Subcutaneous adipose tissue (tissue), 4 donors: ENCODE measurements around the gene POLA2. TPM values are rescaled to one million over a fixed set of nuclear protein-coding genes. Genes with fewer than 3 reads are reported as not detected.

ENCODE experiments used
- total RNA-seq, 4 donors: library from RNA; depleted of rRNA; stranded (reverse); fragments of >200 nt; gene quantifications; one replicate each; pipeline ENCODE4 v1.1.0, GENCODE V29; 2016
- TF ChIP-seq, protein P1 (sequence below): fragments of 450-650 bp; IDR thresholded peaks from one replicate; pipeline ENCODE4 v1.5.1; 2016; ENCODE audit warnings: low read depth, mild to moderate bottlenecking, control low read depth, antibody characterized with exemption, moderate library complexity

POLA2 gene
- total RNA-seq, 4 donors from 2014 or later = 2.6 to 6.2 (median 4.9) TPM

DNA sequence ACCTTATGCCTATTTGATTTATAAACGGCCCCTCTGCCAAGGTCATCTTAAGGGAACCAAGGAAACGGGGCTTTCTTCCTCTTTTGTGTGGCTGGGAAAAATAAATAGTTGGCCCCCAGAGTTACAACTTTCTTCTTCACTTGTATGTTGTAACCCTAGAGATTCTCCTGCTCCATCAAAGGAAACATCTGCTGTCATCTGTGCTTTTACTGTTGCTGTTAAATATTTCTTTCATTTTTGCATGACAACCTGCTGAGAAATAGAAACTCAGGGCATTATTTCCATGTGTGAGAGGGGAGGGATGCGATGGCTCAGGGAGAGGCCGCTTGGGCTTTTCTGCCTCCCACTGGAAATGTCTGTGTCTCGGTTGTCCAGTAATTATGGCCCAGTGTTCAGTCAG is 31.1 kb downstream of the POLA2 start:
- TF ChIP-seq, protein P1, sequence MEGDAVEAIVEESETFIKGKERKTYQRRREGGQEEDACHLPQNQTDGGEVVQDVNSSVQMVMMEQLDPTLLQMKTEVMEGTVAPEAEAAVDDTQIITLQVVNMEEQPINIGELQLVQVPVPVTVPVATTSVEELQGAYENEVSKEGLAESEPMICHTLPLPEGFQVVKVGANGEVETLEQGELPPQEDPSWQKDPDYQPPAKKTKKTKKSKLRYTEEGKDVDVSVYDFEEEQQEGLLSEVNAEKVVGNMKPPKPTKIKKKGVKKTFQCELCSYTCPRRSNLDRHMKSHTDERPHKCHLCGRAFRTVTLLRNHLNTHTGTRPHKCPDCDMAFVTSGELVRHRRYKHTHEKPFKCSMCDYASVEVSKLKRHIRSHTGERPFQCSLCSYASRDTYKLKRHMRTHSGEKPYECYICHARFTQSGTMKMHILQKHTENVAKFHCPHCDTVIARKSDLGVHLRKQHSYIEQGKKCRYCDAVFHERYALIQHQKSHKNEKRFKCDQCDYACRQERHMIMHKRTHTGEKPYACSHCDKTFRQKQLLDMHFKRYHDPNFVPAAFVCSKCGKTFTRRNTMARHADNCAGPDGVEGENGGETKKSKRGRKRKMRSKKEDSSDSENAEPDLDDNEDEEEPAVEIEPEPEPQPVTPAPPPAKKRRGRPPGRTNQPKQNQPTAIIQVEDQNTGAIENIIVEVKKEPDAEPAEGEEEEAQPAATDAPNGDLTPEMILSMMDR = no peak

DNA sequence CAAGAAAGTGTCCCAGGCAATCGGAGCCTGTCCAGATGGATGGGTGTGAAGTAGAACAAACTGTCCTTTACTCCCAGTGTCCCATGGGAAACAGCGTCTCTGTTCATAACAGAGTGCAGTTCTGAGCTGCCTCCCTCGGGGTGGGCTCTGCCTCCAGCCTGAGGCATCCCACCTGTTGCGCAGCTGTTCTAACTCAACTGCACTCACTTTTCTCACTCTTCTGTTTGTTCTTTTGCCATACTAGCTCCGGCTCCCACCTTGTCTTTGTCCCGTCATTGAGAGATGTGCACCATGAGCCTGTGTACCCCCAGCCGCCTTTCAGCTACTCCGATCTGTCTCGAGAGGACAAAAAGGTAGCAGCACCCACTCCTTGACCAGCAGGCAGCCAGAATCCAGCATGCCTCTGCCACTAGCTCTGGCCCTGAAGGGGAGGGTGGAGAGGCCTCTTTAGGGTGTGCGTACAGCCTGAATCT is 32.2 kb downstream of the POLA2 start:
- TF ChIP-seq, protein P1 = no peak

- TF ChIP-seq, protein P1 = no peak
Observed at GRCh38 chr11:65295001-65295400, 33.2 kb downstream of the POLA2 start.

- TF ChIP-seq, protein P1 = no peak
Observed at GRCh38 chr11:65295571-65296341, 34.0 kb downstream of the POLA2 start.

GRCh38 chr11:65297026-65297672 is 35.4 kb downstream of the POLA2 start:
- TF ChIP-seq, protein P1 = no peak

DNA sequence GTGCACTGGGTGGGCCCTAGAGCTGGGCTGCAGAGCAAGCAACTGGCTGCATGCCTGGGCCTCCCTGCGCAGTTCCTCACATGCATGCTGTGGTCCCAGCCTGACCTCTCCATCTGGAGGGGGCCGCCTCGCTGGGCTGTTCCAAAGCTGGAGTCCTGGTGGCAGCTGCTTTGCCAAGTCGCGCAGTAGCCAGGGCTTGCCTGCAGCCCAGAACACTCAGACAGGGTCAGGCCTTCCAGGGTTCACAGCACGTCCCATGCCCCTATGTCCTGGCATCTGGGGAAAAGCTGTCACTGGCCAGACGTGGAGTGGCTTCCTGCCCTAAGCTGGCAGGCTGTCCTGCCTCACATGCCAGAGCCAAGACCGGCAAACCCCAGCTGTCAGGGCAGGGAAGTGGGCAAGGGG is 36.4 kb downstream of the POLA2 start:
- TF ChIP-seq, protein P1 = no peak

- TF ChIP-seq, protein P1 = no peak
Observed at GRCh38 chr11:65298655-65299179, 37.0 kb downstream of the POLA2 start.
